Body of pancreas (tissue), 4 donors: ENCODE results near the gene ZMYM5. TPM values are rescaled to one million over a fixed set of nuclear protein-coding genes. Genes with fewer than 3 reads are reported as not detected.
"Not testable (repeated sequence)": the region's sequence is repeated elsewhere in the genome, so short reads cannot be mapped to it uniquely, and the experiment has no call there.

ENCODE experiments used
- ATAC-seq: fragments of 150-250 bp; one replicate; pipeline ENCODE4 v1.9.1; 2016
- DNase-seq, 4 donors: peaks; one replicate each; pipeline ENCODE4 v3.0.0-alpha.2; 2019
- H3K27ac ChIP-seq, 4 donors: fragments of 200-600 bp; sonication (generic); 1 replicate in 3 of 4; 2 replicates in 1 of 4; pipeline versions ENCODE4 v1.5.1 to v1.6.1; 2016 to 2019; ENCODE audit warnings: mild to moderate bottlenecking in 1 of 4, mixed read lengths in 1 of 4, moderate library complexity in 1 of 4
- H3K27me3 ChIP-seq, 2 donors: fragments of 200-600 bp; sonication (generic); one replicate each; pipeline ENCODE4 v1.6.0; 2016; ENCODE audit warnings: mild to moderate bottlenecking in 1 of 2
- H3K36me3 ChIP-seq, 2 donors: fragments of 200-600 bp; sonication (generic); replicated peaks in 1 of 2; 2 replicates each; pipeline ENCODE4 v1.5.1; 2016; ENCODE audit warnings: low read depth in 2 of 2; ENCODE audit not compliant: insufficient read depth in 1 of 2
- H3K4me1 ChIP-seq: fragments of 200-600 bp; sonication (generic); one replicate; pipeline ENCODE4 v1.6.0; 2016
- H3K4me3 ChIP-seq, 2 donors: fragments of 200-600 bp; sonication (generic); 1 replicate in 1 of 2; 2 replicates in 1 of 2; pipeline ENCODE4 v1.5.1; 2016 to 2019
- H3K9me3 ChIP-seq, 3 donors: fragments of 200-600 bp; sonication (generic); 1 replicate in 2 of 3; 2 replicates in 1 of 3; pipeline ENCODE4 v1.5.1; 2016
- CTCF ChIP-seq, 7 experiments: fragments of 450-650 bp in 4 of 7; fragments of 200-600 bp in 3 of 7; sonication (generic) in 3 of 7; IDR thresholded peaks; one replicate each; pipeline ENCODE4 v1.5.1; 2016 to 2019; ENCODE audit warnings: antibody characterized with exemption in 7 of 7
- POLR2A ChIP-seq, 3 donors: fragments of 450-650 bp; IDR thresholded peaks; one replicate each; pipeline ENCODE4 v1.6.1; 2016; ENCODE audit warnings: antibody characterized with exemption in 3 of 3, mild to moderate bottlenecking in 2 of 3
- WGBS, 2 donors: methylation state at CpG; one replicate each; pipeline ENCODE4 v1.1.5; 2017; 5-methylcytosine and 5-hydroxymethylcytosine counted together
- intact Hi-C: fragments of 100-400 bp; cut with DNase I; formaldehyde crosslinking; loops from one replicate; pipeline ENCODE4 v1.15.1; 2023
- total RNA-seq, 2 donors: library from RNA; depleted of rRNA; stranded (reverse); fragments of >200 nt; gene quantifications; one replicate each; pipeline ENCODE4 v1.1.0, GENCODE V29; 2016

Gene ZMYM5
- 10 to 100 TPM; 10.6 to 16.8 TPM for total RNA-seq

- Histone ChIP-seq H3K4me1 (peaks cover 27% of the 10 kb centered on the region), H3K36me3 (no peaks in the 10 kb centered on the region), H3K4me3 (peak within 1 kb of the TSS; percentile 83 to 86), H3K27me3 (no peaks in the 10 kb centered on the region), H3K9me3 (no peaks in the 10 kb centered on the region), H3K27ac (peak within 1 kb of the TSS; percentile 94 to 99 (median 96))
- ATAC-seq (peak; percentile 95), DNase-seq (peak; percentile 98)
- intact Hi-C loops: no loop called here
- TF ChIP-seq CTCF (IDR thresholded peaks at IDR 0.05): peak in 2 of 7 experiments; percentile 18 to 28
- TF ChIP-seq POLR2A (IDR thresholded peaks at IDR 0.05): peak; percentile 92 to 97 (median 96)
- 0% methylated on average over 69 of the region's 79 CpGs; no CpG with 5 or more reads in 1 of the 2 donors for WGBS, 2 donors
These were observed at the start of gene ZMYM5 for GRCh38 chr13:19863323-19864023. Gene ZMYM5 (minus strand): TSS chr13:19863649. CDS start chr13:19852180, 11,469 bp downstream.

GRCh38 chr13:19910336-19911072, 47.1 kb upstream of the ZMYM5 start:
- Histone ChIP-seq H3K9me3 (no peaks in the 10 kb centered on the region), H3K27me3 (no peaks in the 10 kb centered on the region), H3K36me3 (no peaks in the 10 kb centered on the region), H3K4me3 (no peak overlapping the region), H3K27ac (no peak overlapping the region), H3K4me1 (no peaks in the 10 kb centered on the region)
- DNase-seq (no peak), ATAC-seq (no peak)
- no peak for TF ChIP-seq CTCF (IDR thresholded peaks at IDR 0.05)
- TF ChIP-seq POLR2A (IDR thresholded peaks at IDR 0.05): no peak
- 76 to 88% methylated on average over 9 of the region's 9 CpGs for WGBS, 2 donors
- intact Hi-C loops: no loop called here

GRCh38 chr13:19908350-19908986, 45.0 kb upstream of the ZMYM5 start:
- H3K27ac ChIP-seq: no peak overlapping the region
- intact Hi-C loops: no loop called here
- no peaks in the 10 kb centered on the region for H3K36me3 ChIP-seq
- H3K27me3 ChIP-seq: no peaks in the 10 kb centered on the region
- H3K4me1 ChIP-seq: no peaks in the 10 kb centered on the region
- H3K9me3 ChIP-seq: no peaks in the 10 kb centered on the region
- 70 to 91% methylated on average over 1 of the region's 1 CpG for WGBS, 2 donors
- no peak for TF ChIP-seq CTCF (IDR thresholded peaks at IDR 0.05)
- no peak for TF ChIP-seq POLR2A (IDR thresholded peaks at IDR 0.05)
- no peak for ATAC-seq
- H3K4me3 ChIP-seq: no peak overlapping the region
- DNase-seq: no peak

GRCh38 chr13:19905487-19906195, 42.2 kb upstream of the ZMYM5 start:
- H3K9me3 ChIP-seq, ATAC-seq, DNase-seq, H3K36me3 ChIP-seq, H3K4me3 ChIP-seq, H3K27me3 ChIP-seq, H3K27ac ChIP-seq, H3K4me1 ChIP-seq, intact Hi-C loops: not testable (repeated sequence)
- WGBS, 2 donors: 76 to 78% methylated on average over 8 to 9 of the region's 9 CpGs

- TF ChIP-seq POLR2A (IDR thresholded peaks at IDR 0.05): no peak
- TF ChIP-seq CTCF (IDR thresholded peaks at IDR 0.05): no peak
- no peaks in the 10 kb centered on the region for H3K4me1 ChIP-seq
- DNase-seq (no peak), ATAC-seq (no peak)
- intact Hi-C loops: no loop called here
- no peak overlapping the region for H3K4me3 ChIP-seq
- H3K27ac ChIP-seq: no peak overlapping the region
- H3K9me3 ChIP-seq: no peaks in the 10 kb centered on the region
- no peaks in the 10 kb centered on the region for H3K36me3 ChIP-seq
- no peaks in the 10 kb centered on the region for H3K27me3 ChIP-seq
- 78 to 88% methylated on average over 6 of the region's 6 CpGs for WGBS, 2 donors
These were observed 26.6 kb upstream of the ZMYM5 start for GRCh38 chr13:19890030-19890429.
